Head of caudate nucleus (tissue), 42 donors: ENCODE measurements around the gene PHF21A.
"Not testable (repeated sequence)": the region's sequence is repeated elsewhere in the genome, so short reads cannot be mapped to it uniquely, and the experiment has no call there.

Experiments used
- DNase-seq, 42 donors: peaks; one replicate each; pipeline versions ENCODE4 v3.0.0 to v3.0.0-alpha.2; 2020 to 2021; ENCODE audit warnings: mixed read lengths in 7 of 42
- intact Hi-C: fragments of 100-400 bp; cut with DNase I; formaldehyde crosslinking; loops from one replicate; pipeline ENCODE4 v1.15.0; 2022

Gene PHF21A

GRCh38 chr11:46049325-46049897 is 71.8 kb downstream of the PHF21A start:
- intact Hi-C loops: no loop called here
- no peak for DNase-seq

DNA sequence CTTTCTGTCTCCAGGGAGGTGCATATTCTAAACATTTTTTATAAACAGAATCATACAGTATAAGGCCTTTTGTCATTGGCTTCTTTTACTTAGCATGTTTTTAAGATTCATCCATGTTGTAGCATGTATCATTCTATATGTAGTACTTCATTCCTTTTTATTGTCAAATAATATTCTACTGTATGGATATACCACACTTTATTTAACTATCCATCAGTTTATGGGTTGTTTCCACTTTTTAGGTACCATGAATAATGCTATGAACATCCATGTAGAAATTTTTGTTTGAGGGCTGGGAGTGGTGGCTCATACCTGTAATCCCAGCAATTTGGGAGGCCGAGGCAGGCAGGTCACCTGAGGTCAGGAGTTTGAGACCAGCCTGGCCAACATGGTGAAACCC is 73.1 kb downstream of the PHF21A start:
- no peak for DNase-seq
- intact Hi-C loops: no loop called here

DNA sequence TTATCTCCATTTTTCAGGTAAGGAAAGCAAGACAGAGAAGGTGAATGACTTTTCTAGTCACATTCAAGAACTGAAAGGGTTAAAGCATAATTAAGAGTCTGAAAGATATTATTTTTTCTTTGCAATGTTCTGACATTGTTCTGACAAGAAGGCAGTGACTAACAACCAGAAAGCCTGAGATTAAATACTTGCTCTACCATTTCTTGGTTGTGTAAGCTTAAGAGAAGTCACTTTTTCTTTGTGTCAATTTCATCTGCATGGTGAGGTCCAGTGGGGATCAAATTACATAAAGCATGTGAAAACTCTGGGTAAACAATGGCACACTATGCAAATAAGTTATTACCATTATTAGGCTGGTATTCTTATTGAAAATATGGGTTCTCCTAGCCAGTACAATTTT is 73.7 kb downstream of the PHF21A start:
- no peak for DNase-seq
- intact Hi-C loops: no loop called here

- no peak for DNase-seq
- intact Hi-C loops: no loop called here
These were observed 75.4 kb downstream of the PHF21A start for GRCh38 chr11:46045811-46046210.

DNA sequence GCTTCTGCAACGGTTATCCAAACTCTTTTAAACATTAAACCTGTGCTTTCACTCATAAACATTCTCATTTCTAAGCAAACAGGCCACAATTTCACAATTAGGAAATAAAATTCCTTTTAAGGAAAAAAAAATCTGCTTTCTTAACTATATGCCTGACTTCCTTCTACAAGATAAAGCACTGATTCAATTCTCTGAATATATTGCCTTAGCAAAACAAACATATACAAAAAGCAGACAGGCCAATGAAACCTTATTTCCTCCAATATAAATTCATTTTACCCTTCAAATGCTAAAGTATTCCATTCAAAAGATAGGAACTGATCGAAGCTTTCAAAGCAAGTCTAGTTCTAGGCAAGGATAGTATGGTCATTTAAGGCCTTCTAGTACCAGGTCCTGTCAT is 76.7 kb downstream of the PHF21A start:
- intact Hi-C loops: no loop called here
- no peak for DNase-seq

DNA sequence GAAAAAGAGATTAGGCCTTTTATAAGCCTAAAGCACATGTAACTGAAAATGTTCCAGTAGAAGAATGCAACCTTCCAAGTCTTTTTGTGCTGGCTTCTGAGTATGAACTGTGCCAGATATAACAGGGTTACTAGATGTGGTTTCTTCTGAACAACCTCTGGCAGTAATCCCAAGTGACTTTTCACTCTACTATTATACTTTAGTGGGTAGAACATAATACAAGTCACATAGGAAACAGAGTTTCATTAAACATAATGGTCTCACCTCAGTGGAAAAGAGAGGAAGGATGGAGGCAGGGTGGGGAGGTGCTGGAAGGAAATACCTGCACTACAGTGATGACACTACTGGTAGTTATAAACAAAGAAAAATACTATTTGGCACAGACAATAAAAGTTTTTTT is 81.3 kb downstream of the PHF21A start:
- intact Hi-C loops: no loop called here
- no peak for DNase-seq

DNA sequence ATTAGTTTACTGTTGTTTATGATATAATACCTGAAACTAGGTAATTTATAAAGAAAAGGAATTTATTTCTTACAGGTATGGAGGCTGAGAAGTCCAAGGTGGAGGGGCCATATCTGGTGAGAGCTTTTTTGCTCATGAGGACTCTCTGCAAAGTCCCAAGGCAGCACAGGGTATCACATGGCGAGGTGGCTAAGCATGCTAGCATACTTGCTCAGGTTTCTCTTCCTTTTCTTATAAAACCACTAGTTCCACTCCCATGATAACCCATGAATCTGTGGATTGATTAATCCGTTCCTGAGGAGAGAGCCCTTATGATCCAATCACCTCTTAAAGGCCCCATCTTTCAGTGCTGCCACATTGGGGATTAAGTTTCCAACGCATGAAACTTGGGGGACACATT is 82.7 kb downstream of the PHF21A start:
- intact Hi-C loops: no loop called here

GRCh38 chr11:46036969-46037368 is 84.3 kb downstream of the PHF21A start:
- DNase-seq: no peak
- intact Hi-C loops: no loop called here

More for the DNA sequence above, 82.7 kb downstream of the PHF21A start:
- DNase-seq: no peak

GRCh38 chr11:46036009-46036408 is 85.2 kb downstream of the PHF21A start:
- intact Hi-C loops: no loop called here
- DNase-seq: no peak

DNA sequence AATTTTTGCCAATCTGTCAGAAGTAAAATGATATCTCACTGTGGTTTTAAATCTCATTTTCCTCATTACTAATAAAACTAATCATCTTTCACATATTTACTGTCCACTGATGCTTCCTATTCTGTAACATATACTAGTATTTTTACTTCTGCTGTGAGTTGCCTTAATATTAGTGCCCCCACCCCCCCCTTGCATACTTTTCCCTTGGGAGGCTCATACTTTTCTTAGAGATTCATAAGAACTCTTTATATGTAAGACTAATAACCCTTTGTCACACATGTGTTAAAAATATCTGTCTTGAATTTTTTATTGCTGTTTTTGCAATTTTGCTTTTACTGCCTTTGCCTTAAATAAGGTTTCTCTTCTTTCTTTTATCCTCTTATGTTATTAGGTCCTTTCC is 87.2 kb downstream of the PHF21A start:
- intact Hi-C loops: no loop called here
- no peak for DNase-seq

DNA sequence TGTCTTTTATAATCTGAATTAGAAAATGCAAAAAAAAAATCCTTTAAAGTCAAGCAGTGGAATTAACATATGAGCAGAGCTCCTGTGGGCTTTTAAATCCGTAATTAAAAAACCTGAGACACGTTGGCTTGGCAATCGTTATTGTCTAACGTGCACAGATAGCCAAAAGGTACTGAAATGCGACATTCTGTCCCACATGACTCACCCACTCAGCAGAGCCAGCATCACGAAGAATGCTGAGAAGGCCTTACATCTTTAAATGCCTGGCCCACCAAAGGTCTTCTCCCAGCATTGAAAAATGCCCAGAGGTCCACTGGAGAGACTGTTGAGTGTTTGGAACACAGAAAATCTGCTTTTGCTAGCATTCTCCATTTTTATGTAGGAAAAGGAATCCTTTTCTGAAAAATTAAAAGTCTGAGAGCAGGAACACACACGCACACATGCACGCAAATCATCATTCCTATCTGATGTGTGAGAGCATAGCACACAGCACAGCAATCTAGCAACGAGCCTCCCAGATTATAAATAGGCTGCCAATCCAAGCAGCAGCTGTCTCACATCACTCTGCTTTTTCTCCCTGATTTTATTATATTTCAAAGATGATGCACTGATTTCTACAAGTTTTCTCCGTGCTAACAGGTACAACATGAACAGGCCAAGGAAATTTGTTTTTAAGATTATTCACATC is 94.5 kb downstream of the PHF21A start:
- intact Hi-C loops: no loop called here
- peak in 13 of 42 donors; percentile 14 to 50 (median 25) for DNase-seq

DNA sequence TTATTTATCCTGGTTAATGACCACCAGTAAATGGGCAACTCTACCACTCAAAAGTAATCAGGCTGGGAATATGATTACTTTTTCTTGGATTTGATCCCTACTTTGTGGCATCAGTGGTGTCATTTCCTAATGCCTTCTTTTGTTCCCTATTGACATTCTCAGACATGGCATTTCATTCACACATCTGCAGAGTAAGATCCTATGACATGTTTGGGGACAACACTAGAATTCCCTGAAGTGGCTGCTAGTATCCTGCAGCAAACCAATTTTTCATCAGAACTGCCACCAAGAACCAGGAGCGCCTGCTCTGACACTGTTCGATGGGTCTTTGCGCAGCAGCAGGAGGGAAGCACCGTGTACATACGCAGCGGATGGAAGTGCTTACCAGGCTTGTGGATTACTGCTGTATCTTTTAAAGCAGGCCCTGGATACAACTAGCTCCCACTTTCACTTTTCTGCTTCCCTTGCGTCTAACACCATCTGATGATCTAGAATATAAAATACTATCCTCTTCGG is 101.1 kb downstream of the PHF21A start:
- intact Hi-C loops: no loop called here
- DNase-seq: no peak

DNA sequence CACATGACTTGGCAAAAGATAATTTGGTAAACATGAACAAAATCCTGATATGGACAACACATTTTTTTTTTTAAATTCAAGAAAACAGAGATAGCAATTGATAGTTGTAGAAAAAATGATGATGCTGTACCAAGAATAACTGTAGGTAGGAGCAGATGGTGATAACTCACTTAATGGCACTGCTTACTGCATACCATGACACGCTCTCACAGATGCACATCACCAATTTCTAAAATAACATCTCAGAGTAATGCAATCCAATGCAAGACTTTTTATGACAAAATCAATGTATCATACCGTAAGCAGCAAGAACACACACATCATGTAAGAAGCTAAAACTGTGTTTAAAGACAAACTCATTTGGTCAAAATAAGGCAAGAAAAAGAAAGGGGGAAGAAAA is 102.6 kb downstream of the PHF21A start:
- intact Hi-C loops: no loop called here
- no peak for DNase-seq

DNA sequence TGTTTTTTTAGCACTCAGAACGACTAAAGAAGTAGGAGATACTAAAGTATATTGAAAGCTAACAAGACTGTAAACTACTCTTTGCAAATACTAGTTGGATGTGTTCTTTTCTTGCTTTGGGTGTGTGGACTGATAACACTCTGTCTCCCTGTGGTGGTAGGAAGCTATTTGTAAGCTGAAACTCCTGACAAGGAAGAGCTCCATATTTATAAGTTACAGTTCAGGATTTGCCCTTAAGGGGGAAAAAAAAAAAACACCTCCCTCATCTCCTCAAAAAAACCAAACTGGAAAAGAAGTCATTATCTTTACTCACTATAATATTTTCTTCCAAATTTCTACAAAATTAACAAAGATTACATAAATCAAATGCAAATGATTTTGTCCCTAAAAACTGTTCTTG is 103.9 kb downstream of the PHF21A start:
- intact Hi-C loops: no loop called here
- no peak for DNase-seq

DNA sequence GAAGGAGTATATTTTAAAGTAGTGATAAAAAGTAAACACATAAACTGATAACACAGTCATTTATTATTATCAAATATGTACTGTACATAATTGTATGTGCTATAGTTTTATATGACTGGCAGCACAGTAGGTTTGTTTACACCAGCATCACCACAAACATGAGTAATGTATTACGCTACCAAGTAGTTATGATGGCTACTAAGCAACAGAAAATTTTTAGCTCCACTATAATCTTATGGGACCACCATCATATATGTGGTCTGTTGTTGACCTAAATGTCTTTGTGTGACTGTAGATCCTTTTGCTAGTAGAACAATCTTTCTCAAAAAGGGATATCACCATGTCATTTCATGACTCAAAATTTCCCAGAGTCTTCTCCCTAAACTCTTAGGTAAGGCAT is 105.3 kb downstream of the PHF21A start:
- no peak for DNase-seq
- intact Hi-C loops: no loop called here

GRCh38 chr11:46014168-46014567 is 107.1 kb downstream of the PHF21A start:
- intact Hi-C loops, DNase-seq: not testable (repeated sequence)

- DNase-seq: no peak
- intact Hi-C loops: no loop called here
These were observed 109.1 kb downstream of the PHF21A start for GRCh38 chr11:46012185-46012584.

GRCh38 chr11:46010100-46010499 is 111.2 kb downstream of the PHF21A start:
- intact Hi-C loops: no loop called here
- DNase-seq: no peak

DNA sequence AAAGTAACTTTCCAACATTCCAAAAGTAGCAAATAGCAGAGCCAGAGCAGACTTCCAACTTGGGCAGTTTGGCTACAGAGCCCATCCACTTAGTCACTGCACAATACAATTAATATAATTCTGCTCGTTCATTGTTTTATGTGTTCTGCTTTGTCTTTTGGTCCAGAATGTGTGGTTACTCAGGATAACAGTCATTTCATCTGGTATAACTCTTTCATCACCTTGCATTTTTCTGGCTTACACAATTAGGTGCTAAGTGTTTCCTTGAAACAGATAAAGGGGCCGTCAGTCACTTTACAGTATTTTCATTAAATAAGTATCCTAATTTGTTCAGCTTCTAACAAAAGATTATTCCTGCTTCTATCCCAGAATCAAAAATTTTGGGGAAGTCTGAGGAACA is 111.6 kb downstream of the PHF21A start:
- intact Hi-C loops: loop anchor here (5.0 to 10.0 kb wide), 2 partner anchors 42 to 135 kb away; no protein-coding TSS in a partner anchor
- DNase-seq: no peak

DNA sequence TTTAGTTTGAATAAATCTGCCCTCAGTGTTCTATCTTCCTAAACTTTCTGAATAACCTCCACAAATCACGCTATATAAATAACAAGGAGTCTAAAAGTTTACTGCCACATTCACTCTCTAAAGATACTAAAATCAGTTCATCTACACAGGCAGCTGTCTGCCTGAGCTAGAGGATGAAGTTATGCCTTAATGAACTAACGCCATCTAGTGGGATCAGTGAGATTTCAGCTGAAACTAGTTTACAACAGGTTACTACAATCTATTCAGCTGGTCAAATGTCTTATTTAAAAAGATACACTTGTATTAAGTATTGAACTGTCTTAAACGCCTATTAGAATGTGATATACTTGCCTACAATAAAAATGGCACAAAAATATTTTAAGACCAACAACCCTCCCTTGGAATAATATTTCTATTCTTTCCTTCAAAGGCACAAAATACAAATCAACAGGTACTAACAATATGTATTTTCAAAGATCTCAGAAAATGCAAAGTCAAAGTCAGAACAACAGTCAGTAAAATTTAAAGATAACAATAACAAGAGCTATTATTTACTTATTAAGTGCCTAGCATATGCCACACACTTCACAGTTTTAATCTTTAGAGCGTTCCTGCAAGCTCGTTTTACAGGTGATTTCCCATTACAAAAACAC is 114.7 kb downstream of the PHF21A start:
- DNase-seq: peak in 15 of 42 donors; percentile 22 to 78 (median 60)

More for the DNA sequence above, 114.7 kb downstream of the PHF21A start:
- intact Hi-C loops: loop anchor here (5.0 to 10.0 kb wide), 2 partner anchors 39 to 132 kb away; no protein-coding TSS in a partner anchor
